Cardiac fibroblast (primary cell): ENCODE data around the gene EPHB1.
"Not testable (repeated sequence)": the region's sequence is repeated elsewhere in the genome, so short reads cannot be mapped to it uniquely, and the experiment has no call there.

Source experiments
- DNase-seq, 2 donors: peaks; one replicate each; pipeline versions ENCODE4 v3.0.0 to v3.0.0-alpha.2; 2010; ENCODE audit warnings: low read depth in 2 of 2
- H3K4me3 ChIP-seq, 2 donors: replicated peaks in 1 of 2; 1 replicate in 1 of 2; 2 replicates in 1 of 2; pipeline ENCODE4 v1.5.1; 2011; ENCODE audit warnings: low read depth in 2 of 2, low read length in 2 of 2, mild to moderate bottlenecking in 2 of 2, moderate library complexity in 1 of 2
- TF ChIP-seq, protein P1 (sequence below): IDR thresholded peaks from one replicate; pipeline ENCODE4 v1.5.1; 2011; ENCODE audit warnings: low read depth, mild to moderate bottlenecking, low read length, inconsistent platforms

Gene EPHB1

DNA sequence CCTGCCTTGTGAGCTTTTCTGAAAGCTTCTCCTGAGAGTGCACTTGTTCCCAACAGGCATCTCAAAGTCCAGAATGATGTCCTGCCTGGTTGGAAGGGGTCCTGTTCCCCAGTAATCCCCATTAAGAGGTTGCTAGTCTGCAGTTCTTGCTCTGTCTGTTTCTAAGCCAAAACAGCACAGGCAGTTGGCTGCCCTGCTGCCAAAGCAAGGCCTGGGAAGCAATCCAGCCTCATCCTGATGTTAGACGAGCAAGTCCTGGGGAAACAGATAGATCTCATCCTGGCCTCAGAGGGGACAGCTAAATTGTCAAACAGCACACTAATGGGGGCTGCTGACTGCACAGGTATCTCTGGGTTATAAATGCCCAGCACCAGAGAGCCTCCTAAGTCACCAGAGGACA, 198.0 kb downstream of the EPHB1 start:
- DNase-seq = no peak
- TF ChIP-seq, protein P1, sequence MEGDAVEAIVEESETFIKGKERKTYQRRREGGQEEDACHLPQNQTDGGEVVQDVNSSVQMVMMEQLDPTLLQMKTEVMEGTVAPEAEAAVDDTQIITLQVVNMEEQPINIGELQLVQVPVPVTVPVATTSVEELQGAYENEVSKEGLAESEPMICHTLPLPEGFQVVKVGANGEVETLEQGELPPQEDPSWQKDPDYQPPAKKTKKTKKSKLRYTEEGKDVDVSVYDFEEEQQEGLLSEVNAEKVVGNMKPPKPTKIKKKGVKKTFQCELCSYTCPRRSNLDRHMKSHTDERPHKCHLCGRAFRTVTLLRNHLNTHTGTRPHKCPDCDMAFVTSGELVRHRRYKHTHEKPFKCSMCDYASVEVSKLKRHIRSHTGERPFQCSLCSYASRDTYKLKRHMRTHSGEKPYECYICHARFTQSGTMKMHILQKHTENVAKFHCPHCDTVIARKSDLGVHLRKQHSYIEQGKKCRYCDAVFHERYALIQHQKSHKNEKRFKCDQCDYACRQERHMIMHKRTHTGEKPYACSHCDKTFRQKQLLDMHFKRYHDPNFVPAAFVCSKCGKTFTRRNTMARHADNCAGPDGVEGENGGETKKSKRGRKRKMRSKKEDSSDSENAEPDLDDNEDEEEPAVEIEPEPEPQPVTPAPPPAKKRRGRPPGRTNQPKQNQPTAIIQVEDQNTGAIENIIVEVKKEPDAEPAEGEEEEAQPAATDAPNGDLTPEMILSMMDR = no peak
- H3K4me3 ChIP-seq = no peak overlapping the region

- DNase-seq = no peak
- TF ChIP-seq, protein P1 = no peak
- no peak overlapping the region for H3K4me3 ChIP-seq
Observed at GRCh38 chr3:134998158-134998557, 203.1 kb downstream of the EPHB1 start.

- TF ChIP-seq, protein P1 = no peak
- no peak overlapping the region for H3K4me3 ChIP-seq
- DNase-seq = no peak
Observed at GRCh38 chr3:134998855-134999254, 203.8 kb downstream of the EPHB1 start.

DNA sequence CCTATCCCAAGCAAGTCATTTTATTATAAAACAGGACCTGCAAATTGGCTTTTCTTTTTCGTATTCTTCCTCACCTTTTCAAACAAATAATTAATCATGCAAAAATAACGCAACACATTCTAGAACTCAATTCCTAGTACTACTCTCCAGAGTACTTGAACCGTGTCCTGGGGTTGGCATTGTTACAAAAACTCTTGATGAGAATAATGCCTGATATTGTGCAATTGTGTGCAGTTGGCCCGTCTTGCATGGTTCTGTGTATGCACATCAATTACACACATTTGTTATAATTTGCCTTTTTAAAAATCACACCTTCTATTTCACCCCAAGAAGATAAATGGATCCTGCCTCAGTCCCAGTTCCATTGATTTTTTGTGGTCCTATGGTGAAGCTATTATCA, 205.4 kb downstream of the EPHB1 start:
- DNase-seq = no peak
- TF ChIP-seq, protein P1 = no peak
- H3K4me3 ChIP-seq = no peak overlapping the region

DNA sequence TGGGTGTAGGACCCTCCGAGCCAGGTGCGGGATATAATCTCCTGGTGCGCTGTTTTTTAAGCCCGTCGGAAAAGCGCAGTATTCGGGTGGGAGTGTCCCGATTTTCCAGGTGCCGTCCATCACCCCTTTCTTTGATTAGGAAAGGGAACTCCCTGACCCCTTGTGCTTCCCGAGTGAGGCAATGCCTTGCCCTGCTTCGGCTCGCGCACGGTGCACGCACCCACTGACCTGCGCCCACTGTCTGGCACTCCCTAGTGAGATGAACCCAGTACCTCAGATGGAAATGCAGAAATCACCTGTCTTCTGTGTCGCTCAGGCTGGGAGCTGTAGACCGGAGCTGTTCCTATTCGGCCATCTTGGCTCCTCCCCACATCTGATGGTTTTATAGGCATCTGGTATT, 210.6 kb downstream of the EPHB1 start:
- not testable (repeated sequence) for DNase-seq, H3K4me3 ChIP-seq

GRCh38 chr3:135007607-135008006, 212.5 kb downstream of the EPHB1 start:
- TF ChIP-seq, protein P1 = no peak
- H3K4me3 ChIP-seq = no peak overlapping the region
- DNase-seq = no peak

DNA sequence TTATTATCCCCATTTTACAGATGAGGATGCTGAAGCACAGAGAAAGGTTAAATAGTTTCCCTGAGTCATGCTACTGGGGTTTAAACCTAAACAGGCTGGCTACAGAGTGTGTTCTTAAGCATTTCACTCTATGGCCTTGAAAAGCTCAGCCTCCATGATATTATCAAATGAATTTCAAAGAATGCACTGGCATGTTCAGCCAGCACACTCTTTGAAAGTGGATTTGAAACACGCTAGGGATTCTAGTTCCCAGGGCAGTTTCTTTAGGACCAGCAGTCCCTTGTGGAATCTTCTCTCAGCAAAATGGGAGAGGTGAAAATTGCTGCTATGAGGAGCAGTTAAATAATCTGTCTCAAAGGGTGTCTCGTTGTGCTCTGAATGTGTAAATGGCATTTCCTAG, 213.3 kb downstream of the EPHB1 start:
- TF ChIP-seq, protein P1 = no peak

More for the DNA sequence above, 213.3 kb downstream of the EPHB1 start:
- H3K4me3 ChIP-seq = no peak overlapping the region
- DNase-seq = no peak
